HG03469 (cell line): Measurements from ENCODE around the gene EPN3.

Experiments used
- ATAC-seq: cut with Tn5 transposase; IDR thresholded peaks from one replicate; pipeline ENCODE4 v1.9.1; 2021; ENCODE audit warnings: mild to moderate bottlenecking, moderate library complexity, moderate number of reproducible peaks; ENCODE audit not compliant: unreplicated experiment

Gene EPN3

DNA sequence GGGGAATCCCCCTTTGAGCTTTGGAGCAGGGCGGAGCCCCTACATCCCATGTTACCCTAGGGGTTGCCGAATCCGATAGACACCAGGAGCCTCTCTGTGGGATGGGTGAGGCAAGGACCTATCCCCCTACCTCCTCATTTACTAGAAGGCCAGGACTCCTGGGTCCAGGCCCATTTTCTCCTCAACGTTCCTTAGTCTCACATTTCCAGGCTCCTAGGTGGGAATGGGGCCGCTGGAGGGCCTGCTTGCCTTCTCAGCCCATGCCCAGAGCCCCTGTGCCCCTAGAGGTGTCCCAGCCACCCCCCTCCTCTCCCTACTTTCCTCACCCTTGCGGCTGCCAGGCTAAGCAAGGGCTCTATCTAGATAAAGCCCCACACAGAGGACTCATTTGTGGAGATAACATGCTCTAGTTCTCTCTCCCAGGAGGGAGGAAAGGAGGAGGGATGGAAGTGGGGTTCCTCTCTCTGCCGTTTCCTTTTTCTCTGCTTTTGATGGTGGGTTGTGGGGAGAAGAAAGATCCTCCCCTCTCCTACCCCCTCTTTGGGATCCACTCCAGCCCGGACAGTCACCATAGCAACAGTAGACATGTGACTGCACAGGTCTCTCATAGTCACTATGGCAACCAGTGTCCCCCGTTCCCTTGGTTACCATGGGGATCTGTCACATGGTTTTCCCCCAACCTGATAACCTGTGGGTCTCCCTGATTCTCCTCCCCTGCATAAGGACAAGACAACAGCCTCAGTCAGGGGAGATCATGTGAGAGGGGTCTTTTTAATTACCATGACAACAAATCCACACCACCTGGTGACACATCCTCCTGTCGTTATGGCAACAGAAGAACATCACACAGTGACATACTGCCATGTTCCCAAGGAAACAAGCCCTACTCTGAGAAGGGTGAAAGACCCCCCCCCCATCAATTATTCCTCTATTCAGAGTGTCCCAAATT, 33.1 kb downstream of the EPN3 start:
- no peak for ATAC-seq

DNA sequence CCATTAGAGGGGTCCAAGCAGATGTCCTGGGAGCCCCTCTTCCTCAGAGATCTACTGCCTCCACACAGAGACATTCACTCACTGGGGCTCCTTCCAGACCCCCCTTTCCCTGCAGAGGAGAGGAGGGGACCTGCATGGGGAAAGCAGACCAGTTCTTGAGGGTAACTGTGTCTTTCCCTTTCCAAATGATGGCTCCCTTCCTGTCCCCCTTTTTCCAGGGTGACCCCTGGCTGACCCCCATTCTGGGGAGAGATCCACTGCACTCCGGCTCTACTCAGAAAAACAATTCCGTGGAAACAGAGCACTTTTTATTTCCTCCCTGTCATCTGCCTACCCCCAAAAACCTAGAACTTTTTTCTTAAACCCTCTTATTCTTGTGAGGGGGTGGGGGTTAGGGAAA, 34.4 kb downstream of the EPN3 start:
- no peak for ATAC-seq

DNA sequence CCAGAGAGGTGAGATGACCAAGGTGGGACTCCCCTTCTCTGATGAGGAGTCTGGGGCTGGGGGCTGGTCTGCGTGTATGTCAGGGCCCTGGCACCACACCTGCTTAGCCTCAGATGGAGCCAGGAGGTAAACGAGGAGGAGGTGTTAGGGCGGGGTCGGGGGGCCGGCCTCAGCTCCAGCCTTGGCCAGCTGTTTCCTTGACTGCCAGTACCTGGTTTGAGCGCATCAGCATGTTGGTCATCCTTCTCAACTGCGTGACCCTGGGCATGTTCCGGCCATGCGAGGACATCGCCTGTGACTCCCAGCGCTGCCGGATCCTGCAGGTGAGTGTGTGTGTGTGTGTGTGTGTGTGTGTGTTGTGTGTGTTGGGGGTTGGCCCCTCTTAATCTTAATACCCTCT, 36.1 kb downstream of the EPN3 start:
- ATAC-seq: no peak

DNA sequence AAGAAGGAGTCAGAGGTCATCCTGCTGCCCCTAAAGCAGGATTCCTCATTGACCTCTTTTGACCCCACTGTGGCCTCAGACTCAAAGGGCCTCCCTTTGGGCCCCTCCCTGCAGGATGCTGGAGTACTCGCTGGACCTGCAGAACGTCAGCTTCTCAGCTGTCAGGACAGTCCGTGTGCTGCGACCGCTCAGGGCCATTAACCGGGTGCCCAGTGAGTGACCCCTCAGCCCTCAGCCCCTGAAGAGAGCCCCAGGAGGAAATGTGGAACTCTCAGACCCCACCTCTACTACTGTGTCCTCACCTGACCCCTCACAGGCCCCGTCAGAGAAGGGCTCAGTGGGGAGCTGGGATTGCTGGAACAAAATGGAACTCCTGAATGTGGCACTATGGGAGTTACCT, 37.1 kb downstream of the EPN3 start:
- no peak for ATAC-seq

DNA sequence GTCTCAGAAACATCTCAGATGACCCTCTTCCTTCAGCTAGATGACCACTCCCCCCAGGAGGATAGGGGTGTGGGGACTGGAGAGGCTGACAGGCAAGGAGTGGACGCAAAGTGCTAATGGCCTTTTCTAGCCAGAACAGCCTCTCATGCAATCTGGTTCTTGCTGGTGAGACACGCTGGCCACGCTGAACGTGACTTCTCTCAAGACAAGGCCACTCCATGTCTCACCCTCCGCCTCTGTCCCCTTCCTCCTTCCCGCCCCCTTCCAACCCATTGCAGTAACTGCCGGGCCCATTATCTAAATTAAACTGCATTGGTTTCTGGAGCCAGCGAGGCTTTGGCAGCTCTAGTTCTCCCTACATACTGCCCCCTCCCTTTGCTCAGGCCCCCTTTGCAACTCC, 37.5 kb downstream of the EPN3 start:
- ATAC-seq: no peak

DNA sequence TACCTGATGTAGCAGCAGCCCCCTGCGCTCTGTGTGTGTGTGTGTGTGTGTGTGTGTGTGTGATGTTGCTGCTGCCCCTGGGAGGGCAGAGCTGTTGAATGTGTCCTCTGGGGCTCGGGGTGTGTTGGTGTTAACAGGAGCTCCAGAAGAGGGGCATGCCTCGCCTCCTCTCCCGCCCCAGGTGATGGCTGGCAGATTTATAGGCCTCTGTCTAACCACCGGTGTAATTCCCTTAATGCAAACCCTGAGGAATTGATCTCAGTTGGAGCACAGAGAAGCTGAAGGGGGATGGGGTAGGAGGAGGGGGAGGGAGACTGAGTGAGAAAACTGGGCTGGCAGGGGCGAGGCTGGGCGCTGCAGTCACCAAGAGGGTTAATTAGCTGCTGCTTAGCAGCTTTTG, 38.0 kb downstream of the EPN3 start:
- ATAC-seq: no peak

DNA sequence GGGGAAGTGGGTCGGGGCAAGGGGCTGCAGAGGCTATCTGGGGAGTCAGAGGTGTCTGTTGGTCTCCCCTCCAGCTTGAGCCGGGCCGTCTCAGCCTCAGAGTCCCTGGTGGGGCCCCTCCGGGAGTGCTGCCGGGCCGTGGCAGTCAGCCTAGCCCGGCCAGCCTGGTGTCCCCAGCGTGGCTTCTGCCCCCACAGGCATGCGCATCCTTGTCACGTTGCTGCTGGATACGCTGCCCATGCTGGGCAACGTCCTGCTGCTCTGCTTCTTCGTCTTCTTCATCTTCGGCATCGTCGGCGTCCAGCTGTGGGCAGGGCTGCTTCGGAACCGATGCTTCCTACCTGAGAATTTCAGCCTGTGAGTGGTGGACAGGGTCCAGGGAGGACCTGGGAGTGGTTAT, 39.1 kb downstream of the EPN3 start:
- ATAC-seq: no peak

DNA sequence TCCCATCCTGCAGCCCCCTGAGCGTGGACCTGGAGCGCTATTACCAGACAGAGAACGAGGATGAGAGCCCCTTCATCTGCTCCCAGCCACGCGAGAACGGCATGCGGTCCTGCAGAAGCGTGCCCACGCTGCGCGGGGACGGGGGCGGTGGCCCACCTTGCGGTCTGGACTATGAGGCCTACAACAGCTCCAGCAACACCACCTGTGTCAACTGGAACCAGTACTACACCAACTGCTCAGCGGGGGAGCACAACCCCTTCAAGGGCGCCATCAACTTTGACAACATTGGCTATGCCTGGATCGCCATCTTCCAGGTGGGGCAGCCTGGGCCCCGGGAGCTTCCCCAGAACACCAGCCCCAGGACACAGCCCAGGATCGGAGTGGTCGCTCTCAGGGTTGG, 40.0 kb downstream of the EPN3 start:
- no peak for ATAC-seq

DNA sequence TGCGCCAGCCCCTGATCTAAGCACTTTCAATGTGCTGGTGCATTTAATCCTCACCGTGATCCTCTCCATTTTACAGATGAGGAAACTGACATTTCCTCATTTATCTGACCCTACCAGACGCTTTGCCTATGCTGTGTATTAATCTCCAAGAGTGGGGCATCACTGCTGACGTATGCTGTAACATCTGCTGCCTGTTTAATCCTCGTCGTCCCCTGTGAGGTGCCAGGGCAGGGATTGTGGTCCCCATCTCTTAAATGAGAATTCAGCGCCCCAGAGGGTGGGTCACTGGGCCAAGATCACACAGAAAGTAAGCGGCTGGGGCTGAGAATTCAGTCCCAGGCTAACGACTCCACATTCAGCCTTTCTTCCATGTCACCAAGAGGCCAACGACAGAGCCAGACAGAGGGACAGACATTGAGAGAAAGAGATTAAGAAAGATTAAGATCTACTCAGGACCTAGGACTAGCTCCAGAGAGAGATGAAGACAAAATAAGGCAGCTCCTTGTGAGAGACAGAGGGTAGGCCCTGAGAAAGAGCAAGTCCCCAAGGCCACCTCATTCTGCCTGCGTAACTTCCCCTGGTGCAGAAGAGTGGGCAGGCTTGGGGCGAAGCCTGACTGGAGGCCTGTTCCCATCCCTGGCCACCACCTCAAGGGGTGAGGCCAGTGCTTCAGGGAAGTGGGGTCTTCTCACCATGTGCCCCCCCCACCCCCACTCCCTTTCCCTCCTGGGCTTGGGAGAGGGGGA, 41.5 kb downstream of the EPN3 start:
- no peak for ATAC-seq

DNA sequence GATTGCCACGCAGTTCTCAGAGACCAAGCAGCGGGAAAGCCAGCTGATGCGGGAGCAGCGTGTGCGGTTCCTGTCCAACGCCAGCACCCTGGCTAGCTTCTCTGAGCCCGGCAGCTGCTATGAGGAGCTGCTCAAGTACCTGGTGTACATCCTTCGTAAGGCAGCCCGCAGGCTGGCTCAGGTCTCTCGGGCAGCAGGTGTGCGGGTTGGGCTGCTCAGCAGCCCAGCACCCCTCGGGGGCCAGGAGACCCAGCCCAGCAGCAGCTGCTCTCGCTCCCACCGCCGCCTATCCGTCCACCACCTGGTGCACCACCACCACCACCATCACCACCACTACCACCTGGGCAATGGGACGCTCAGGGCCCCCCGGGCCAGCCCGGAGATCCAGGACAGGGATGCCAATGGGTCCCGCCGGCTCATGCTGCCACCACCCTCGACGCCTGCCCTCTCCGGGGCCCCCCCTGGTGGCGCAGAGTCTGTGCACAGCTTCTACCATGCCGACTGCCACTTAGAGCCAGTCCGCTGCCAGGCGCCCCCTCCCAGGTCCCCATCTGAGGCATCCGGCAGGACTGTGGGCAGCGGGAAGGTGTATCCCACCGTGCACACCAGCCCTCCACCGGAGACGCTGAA, 43.2 kb downstream of the EPN3 start:
- no peak for ATAC-seq

DNA sequence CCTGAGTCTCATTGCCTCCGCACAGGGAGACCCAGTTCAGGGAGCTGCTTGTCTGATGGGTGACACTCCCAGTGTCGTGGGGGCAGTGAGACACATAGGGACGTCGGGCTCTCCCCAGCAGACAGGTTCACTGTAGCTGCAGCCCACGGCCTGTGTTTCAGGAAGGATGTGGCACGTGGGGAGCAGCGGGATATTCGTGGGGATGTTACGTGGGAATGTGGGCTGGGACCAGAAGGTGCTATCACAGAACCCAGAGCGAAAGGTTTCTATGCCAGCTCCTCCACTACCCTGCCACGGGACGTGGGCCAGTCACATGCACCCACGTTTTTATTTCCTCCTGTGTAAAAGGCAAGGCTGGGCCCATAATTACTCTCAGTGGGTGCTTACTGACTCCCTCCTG, 44.3 kb downstream of the EPN3 start:
- ATAC-seq: no peak

DNA sequence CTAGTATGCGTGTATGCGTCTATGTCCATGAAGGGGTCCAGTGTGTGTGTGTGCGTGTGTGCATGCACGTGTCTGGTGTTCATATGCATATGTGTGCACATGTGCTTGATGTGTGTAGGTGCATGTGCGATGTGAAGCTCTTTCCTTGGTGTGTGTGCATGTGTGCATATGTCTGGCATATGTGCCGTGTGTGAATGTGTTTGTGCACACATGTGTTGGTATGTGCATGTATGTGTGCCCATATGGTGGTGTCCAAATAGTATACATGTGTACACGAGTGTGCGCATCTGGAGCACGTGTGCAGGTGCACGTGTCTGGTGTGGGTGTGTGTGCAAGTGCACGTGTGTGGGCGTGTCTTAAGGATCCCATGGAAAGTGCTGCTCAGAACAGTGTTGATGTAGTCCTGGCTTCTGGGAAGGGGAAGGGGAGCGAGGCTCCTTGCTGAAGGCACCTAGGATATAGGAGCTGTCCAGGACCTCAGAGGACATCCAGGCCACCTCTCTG, 45.0 kb downstream of the EPN3 start:
- no peak for ATAC-seq

DNA sequence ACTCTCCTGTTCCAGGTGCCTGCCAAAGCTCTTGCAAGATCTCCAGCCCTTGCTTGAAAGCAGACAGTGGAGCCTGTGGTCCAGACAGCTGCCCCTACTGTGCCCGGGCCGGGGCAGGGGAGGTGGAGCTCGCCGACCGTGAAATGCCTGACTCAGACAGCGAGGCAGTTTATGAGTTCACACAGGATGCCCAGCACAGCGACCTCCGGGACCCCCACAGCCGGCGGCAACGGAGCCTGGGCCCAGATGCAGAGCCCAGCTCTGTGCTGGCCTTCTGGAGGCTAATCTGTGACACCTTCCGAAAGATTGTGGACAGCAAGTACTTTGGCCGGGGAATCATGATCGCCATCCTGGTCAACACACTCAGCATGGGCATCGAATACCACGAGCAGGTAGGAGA, 45.6 kb downstream of the EPN3 start:
- ATAC-seq: no peak

DNA sequence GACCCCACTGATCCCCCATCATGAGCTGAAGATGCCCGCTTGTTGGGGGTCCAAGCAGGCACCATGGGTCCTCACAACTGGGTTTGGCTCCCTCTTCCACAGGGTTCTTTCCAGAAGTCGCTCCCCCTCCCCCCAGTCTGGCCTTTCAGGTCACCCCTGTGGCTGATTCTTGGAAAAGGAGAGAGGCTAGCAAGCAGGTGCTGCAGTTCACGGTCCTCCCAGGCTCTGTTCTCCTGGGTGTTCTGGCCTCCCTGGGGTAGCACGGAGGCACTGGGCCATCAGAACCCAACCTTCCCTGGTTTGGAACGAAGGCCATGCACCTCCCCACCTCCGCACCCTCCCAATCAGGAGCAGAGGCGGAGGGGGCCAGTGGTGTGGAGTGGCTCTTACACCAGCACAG, 46.9 kb downstream of the EPN3 start:
- ATAC-seq: no peak

DNA sequence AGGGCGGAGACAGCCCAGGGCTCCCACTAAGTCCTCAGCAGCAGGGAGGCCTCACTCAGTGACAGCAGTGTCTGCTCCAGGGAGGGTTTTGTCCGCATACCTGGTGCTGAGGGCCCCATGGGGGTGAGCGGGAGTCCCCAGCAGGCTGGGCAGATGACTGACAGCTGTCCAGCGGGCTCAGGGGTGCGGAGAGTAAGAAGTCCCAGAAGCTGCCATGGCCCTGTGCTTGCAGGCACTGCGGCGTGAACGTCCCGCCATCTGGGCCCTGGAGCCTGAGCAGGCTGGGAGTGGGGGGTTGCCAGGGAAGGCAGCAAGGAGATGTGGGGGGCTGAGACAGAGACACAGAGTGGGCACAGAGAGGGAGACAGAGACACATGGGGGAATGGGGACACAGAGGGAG, 48.1 kb downstream of the EPN3 start:
- no peak for ATAC-seq

DNA sequence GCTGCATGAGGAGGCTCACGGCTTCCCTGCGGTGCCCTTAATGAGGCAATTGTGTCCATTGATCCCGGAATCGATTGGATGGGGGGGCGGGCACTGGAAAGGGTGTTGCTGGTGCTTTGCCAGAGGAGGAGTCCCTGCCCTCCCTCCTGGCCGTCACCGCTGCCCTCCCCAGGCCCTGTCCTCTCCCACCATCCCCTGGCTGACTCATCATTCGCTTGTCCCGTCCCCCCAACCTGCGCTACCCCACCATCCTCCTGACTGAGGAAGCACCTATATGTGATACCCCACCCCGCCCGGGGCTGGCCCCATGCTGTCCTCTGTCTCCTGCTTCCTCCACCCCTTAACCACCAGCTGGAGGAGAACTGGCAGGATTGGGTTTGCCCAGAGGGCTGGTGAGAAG, 48.8 kb downstream of the EPN3 start:
- ATAC-seq: no peak

DNA sequence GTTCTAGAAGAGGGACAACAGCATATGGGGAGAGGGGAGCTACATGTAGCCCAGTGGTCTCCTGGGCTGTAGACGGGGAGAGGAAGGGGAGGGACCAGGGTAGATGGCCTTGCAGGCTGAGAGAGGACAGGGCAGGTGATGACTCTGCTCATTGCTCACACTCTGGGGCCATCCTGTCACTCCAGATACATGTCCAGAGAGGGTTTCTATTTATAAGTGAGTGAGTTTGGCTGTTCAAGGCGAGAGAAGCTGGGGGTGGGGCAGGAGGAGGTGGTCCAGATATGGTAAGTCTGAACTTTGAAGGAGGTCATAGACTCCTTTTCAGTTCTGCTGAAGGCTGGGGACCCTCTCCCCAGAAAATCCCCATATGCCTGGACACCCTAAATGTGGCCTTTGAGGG, 50.2 kb downstream of the EPN3 start:
- no peak for ATAC-seq

DNA sequence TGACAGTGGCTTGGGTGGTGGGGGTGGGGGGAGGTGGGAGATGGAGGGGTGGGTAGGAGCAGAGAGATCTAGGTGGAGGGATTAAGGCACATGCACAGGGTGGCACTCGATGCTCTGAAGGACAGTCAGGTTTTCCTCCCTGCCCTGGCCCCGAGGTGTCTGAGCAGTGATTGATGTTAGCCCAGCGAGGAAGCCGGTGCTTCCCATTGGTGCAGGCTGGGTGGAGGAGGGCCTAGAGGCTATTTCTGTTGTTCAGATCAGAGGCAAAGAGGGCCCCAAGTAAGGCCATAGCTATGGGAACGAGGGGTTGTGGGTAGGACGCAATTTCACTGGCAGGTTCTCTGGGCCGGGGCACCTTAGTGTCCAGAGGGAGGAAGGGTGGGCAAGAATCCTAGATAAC, 51.1 kb downstream of the EPN3 start:
- no peak for ATAC-seq

DNA sequence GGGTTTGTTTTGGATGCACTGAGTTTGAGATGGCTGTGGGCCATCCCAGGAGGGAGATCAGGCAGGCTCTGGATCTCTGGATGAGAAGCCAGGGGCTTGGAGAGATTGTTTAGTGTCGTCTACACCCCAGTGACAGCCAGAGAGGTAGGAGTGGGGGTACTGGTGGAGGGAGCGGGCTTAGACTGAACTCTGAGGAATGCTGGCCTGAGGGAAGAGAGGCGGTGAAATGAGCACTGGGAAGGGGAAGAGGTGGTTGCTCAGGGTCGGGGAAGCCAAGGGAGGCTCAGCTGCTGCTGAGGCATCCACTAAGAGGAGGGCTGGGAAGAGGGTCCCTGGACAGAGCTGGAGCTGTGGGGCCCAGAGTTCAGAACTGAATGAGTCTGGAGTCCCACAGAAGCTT, 51.6 kb downstream of the EPN3 start:
- ATAC-seq: no peak

DNA sequence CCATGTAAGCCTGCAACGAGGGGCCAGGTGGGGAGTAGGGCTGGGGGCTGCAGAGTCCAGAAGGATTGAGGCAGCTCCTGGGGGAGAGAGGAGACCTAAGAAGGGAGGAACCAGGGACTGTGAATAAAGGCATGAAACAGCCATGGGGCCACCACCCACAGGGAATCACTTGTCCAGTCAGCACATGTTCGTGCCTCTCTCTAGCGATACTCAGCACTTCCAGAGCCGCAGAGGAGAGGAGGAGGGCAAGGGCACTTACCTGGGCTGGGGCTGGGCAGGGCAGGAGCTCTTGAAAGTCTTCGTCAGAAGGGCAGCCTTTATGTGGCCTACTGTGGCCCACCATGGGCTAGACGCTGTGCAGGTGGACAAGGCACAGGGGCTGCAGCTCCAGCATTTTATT, 52.2 kb downstream of the EPN3 start:
- ATAC-seq: no peak

DNA sequence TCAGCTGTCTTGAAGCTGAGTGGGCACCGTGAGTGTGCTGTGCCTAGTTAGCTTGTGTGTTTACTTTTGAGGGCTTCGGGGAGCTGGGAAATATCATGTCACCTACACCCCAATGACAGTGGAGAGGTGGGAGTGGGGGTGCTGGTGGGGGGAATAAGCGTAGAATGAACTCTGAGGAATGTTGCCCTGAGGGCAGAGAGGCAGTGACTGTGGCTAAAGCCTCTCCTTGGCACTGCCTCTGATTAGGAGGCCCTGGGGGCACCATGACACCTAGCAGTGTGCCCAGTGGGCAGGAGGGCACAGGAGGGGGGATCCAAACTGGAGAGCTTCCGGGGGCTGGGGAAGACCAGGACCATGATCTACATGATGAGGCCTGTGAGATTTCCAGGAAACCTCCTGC, 52.8 kb downstream of the EPN3 start:
- no peak for ATAC-seq

DNA sequence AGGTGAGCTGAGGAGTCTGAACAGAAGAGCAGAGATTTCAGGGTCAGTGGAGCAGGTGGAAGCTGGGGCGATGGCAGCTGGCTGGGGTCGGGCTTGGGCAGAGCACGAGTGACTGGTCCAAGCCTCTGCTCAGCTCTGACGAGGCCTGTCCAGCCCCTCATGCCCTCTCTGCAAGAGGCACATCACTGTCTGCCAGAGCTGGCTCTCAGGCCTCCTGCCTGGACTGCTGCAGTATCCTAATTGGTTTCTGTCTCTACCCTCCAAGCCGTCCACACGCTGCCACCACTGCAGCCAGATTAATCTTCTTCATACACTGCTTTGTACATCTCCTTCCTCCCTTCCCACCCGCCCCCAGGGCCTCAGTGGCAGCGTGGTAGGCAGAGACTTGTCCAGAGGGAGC, 53.4 kb downstream of the EPN3 start:
- no peak for ATAC-seq
